ENCODE data around the gene INMT. TPM values are rescaled to one million over a fixed set of nuclear protein-coding genes. Genes with fewer than 3 reads are reported as not detected.

The INMT gene
- total and polyA plus RNA-seq, 4 donors = 0.84 to 130 (median 28.6) TPM

- Histone ChIP-seq H3K27me3 (ENCODE audit: control insufficient read depth in 4 of 4, insufficient read depth in 4 of 4, low read length in 3 of 4) (no peaks in the 10 kb centered on the region), H3K27ac (ENCODE audit: low read depth in 1 of 2, low read length in 2 of 2) (no peak overlapping the region), H3K4me1 (ENCODE audit: control insufficient read depth in 4 of 4, insufficient read depth in 4 of 4, low read length in 3 of 4) (peaks cover 0 to 16% (median 10%) of the 10 kb centered on the region in 4 donors), H3K4me3 (ENCODE audit: low read depth in 1 of 3, low read length in 3 of 3) (no peak overlapping the region), H3K36me3 (ENCODE audit: control insufficient read depth in 4 of 4, insufficient read depth in 3 of 4, low read depth in 1 of 4, low read length in 3 of 4) (no peaks in the 10 kb centered on the region), H3K9ac (ENCODE audit: low read depth in 1 of 2, low read length in 2 of 2) (no peak overlapping the region), H3K9me3 (ENCODE audit: control insufficient read depth in 4 of 4, low read length in 3 of 4) (no peaks in the 10 kb centered on the region)
- no peak for TF ChIP-seq CTCF (IDR thresholded peaks at IDR 0.05; ENCODE audit: low read depth, low read length, missing input control)
- peak in 1 of 2 donors; percentile 52 for TF ChIP-seq RXRA (IDR thresholded peaks at IDR 0.05)
- WGBS = 86% methylated on average over 2 of the region's 2 CpGs
- no peak for DNase-seq (ENCODE audit: low spot score)
Observed at GRCh38 chr7:30799206-30799975, 47.5 kb downstream of the INMT start.

GRCh38 chr7:30799976-30800661 lies 48.2 kb downstream of the INMT start:
- no peak for TF ChIP-seq GABPA (IDR thresholded peaks at IDR 0.05 in 1 of 2, conservative IDR thresholded peaks at IDR 0.05 in 1 of 2)
- TF ChIP-seq FOXA2 (IDR thresholded peaks at IDR 0.05) = no peak
- no peak for TF ChIP-seq SP1 (IDR thresholded peaks at IDR 0.05)
- TF ChIP-seq CTCF (IDR thresholded peaks at IDR 0.05; ENCODE audit: low read depth, low read length, missing input control) = no peak
- no peak for TF ChIP-seq JUND (IDR thresholded peaks at IDR 0.05)
- no peak for TF ChIP-seq ZBTB33 (IDR thresholded peaks at IDR 0.05)
- TF ChIP-seq REST (IDR thresholded peaks at IDR 0.05) = no peak
- TF ChIP-seq RXRA (IDR thresholded peaks at IDR 0.05) = no peak
- no peak for TF ChIP-seq YY1 (IDR thresholded peaks at IDR 0.05)
- TF ChIP-seq MAX (IDR thresholded peaks at IDR 0.05) = no peak
- TF ChIP-seq HNF4A (conservative IDR thresholded peaks at IDR 0.05) = no peak
- TF ChIP-seq TAF1 (conservative IDR thresholded peaks at IDR 0.05) = no peak
- no peak for TF ChIP-seq EGR1 (IDR thresholded peaks at IDR 0.05; ENCODE audit: low read depth in 2 of 2)
- no peak for TF ChIP-seq ATF3 (IDR thresholded peaks at IDR 0.05)
- no peak for TF ChIP-seq HNF4G (IDR thresholded peaks at IDR 0.05)
- TF ChIP-seq RAD21 (IDR thresholded peaks at IDR 0.05) = no peak
- TF ChIP-seq NR2F2 (IDR thresholded peaks at IDR 0.05) = no peak
- no peak for TF ChIP-seq FOXA1 (IDR thresholded peaks at IDR 0.05)
- Histone ChIP-seq H3K27ac (ENCODE audit: low read depth in 1 of 2, low read length in 2 of 2) (no peak overlapping the region), H3K9me3 (ENCODE audit: control insufficient read depth in 4 of 4, low read length in 3 of 4) (no peaks in the 10 kb centered on the region), H3K27me3 (ENCODE audit: control insufficient read depth in 4 of 4, insufficient read depth in 4 of 4, low read length in 3 of 4) (no peaks in the 10 kb centered on the region), H3K9ac (ENCODE audit: low read depth in 1 of 2, low read length in 2 of 2) (no peak overlapping the region), H3K4me1 (ENCODE audit: control insufficient read depth in 4 of 4, insufficient read depth in 4 of 4, low read length in 3 of 4) (peaks cover 0 to 16% (median 10%) of the 10 kb centered on the region in 4 donors), H3K36me3 (ENCODE audit: control insufficient read depth in 4 of 4, insufficient read depth in 3 of 4, low read depth in 1 of 4, low read length in 3 of 4) (no peaks in the 10 kb centered on the region), H3K4me3 (ENCODE audit: low read depth in 1 of 3, low read length in 3 of 3) (no peak overlapping the region)
- DNase-seq (ENCODE audit: low spot score) = no peak
- 88% methylated on average over 5 of the region's 5 CpGs for WGBS
